ENCODE data around the gene GRIK2.
"Not testable (repeated sequence)": the region's sequence is repeated elsewhere in the genome, so short reads cannot be mapped to it uniquely, and the experiment has no call there.

GRIK2 gene

GRCh38 chr6:102022803-102023202 is 629.3 kb downstream of the GRIK2 start:
- no peak for DNase-seq (ENCODE audit: low spot score)

- no peak for DNase-seq (ENCODE audit: low spot score)
Measured at GRCh38 chr6:102023977-102024657, 630.6 kb downstream of the GRIK2 start.

GRCh38 chr6:102026649-102027048 is 633.1 kb downstream of the GRIK2 start:
- no peak for DNase-seq (ENCODE audit: low spot score)

GRCh38 chr6:102028176-102028575 is 634.7 kb downstream of the GRIK2 start:
- DNase-seq (ENCODE audit: low spot score) = no peak

GRCh38 chr6:102038964-102039363 is 645.5 kb downstream of the GRIK2 start:
- DNase-seq (ENCODE audit: low spot score) = no peak

- no peak for DNase-seq (ENCODE audit: low spot score)
Measured at GRCh38 chr6:102039441-102039840, 645.9 kb downstream of the GRIK2 start.

GRCh38 chr6:102051001-102051400 is 657.5 kb downstream of the GRIK2 start:
- no peak for DNase-seq (ENCODE audit: low spot score)

- no peak for DNase-seq (ENCODE audit: low spot score)
Measured at GRCh38 chr6:102051720-102052119, 658.2 kb downstream of the GRIK2 start.

- DNase-seq (ENCODE audit: low spot score) = no peak
Measured at GRCh38 chr6:102064142-102064541, 670.6 kb downstream of the GRIK2 start.

GRCh38 chr6:102066301-102066700 is 672.8 kb downstream of the GRIK2 start:
- DNase-seq (ENCODE audit: low spot score) = no peak

- no peak for DNase-seq (ENCODE audit: low spot score)
Measured at GRCh38 chr6:102068349-102068929, 674.9 kb downstream of the GRIK2 start.

- no peak for DNase-seq (ENCODE audit: low spot score)
Measured at GRCh38 chr6:102075539-102075938, 682.0 kb downstream of the GRIK2 start.

GRCh38 chr6:102085257-102085656 is 691.7 kb downstream of the GRIK2 start:
- no peak for DNase-seq (ENCODE audit: low spot score)

GRCh38 chr6:102088160-102088559 is 694.7 kb downstream of the GRIK2 start:
- not testable (repeated sequence) for DNase-seq (ENCODE audit: low spot score)

- no peak for DNase-seq (ENCODE audit: low spot score)
Measured at GRCh38 chr6:102114402-102114801, 720.9 kb downstream of the GRIK2 start.

- DNase-seq (ENCODE audit: low spot score) = no peak
Measured at GRCh38 chr6:102115911-102116310, 722.4 kb downstream of the GRIK2 start.

GRCh38 chr6:102118034-102118433 is 724.5 kb downstream of the GRIK2 start:
- no peak for DNase-seq (ENCODE audit: low spot score)

Measured in CD4-positive, alpha-beta T cell treated with Interleukin-6 at 100 ng/mL for 8 hours (primary cell).